Astrocyte of the spinal cord (primary cell): Measurements from ENCODE around the gene RPL9.

Experiments used
- DNase-seq: peaks from one replicate; pipeline ENCODE4 v3.0.0; 2011; ENCODE audit warnings: low read depth, low spot score
- H3K4me3 ChIP-seq: 2 replicates; pipeline ENCODE4 v1.5.1; 2011; ENCODE audit warnings: low read depth, mild to moderate bottlenecking, low read length, moderate library complexity
- CTCF ChIP-seq: IDR thresholded peaks from 2 replicates; pipeline ENCODE4 v1.5.1; 2012; ENCODE audit warnings: low read depth, mild to moderate bottlenecking, low read length, inconsistent platforms
- in situ Hi-C: cut with HindIII; loops from 2 replicates; pipeline ENCODE4 v1.10.0; 2017; ENCODE audit warnings: low sequenced_read_pairs

RPL9 gene

GRCh38 chr4:39442998-39443397 is 15.7 kb downstream of the RPL9 start:
- in situ Hi-C loops, result no loop called here
- no peak overlapping the region for H3K4me3 ChIP-seq
- no peak for DNase-seq
- no peak for TF ChIP-seq CTCF

GRCh38 chr4:39441593-39441992 is 17.1 kb downstream of the RPL9 start:
- H3K4me3 ChIP-seq, result no peak overlapping the region
- in situ Hi-C loops, result no loop called here
- DNase-seq, result no peak
- TF ChIP-seq CTCF, result no peak

GRCh38 chr4:39435659-39436563 is 22.8 kb downstream of the RPL9 start:
- no peak for DNase-seq
- in situ Hi-C loops, result no loop called here

GRCh38 chr4:39433878-39434492 is 24.7 kb downstream of the RPL9 start:
- no peak for TF ChIP-seq CTCF
- no peak overlapping the region for H3K4me3 ChIP-seq
- in situ Hi-C loops, result no loop called here
- DNase-seq, result no peak

More at GRCh38 chr4:39435659-39436563, 22.8 kb downstream of the RPL9 start:
- no peak overlapping the region for H3K4me3 ChIP-seq
- peak; percentile 27 for TF ChIP-seq CTCF

- H3K4me3 ChIP-seq, result no peak overlapping the region
- DNase-seq, result no peak
- TF ChIP-seq CTCF, result no peak
- in situ Hi-C loops, result no loop called here
Observed at GRCh38 chr4:39429476-39430334, 29.0 kb downstream of the RPL9 start.

- H3K4me3 ChIP-seq, result no peak overlapping the region
- TF ChIP-seq CTCF, result no peak
- in situ Hi-C loops, result no loop called here
- DNase-seq, result no peak
Observed at GRCh38 chr4:39427520-39428114, 31.1 kb downstream of the RPL9 start.
